ENCODE data around the gene SIAE. TPM values are rescaled to one million over a fixed set of nuclear protein-coding genes. Genes with fewer than 3 reads are reported as not detected.
A peak's percentile ranks its signal among the peaks of the same experiment; 100 is the strongest.

SIAE gene
- total RNA-seq, 1 donor from 2014 or later: 28.8 TPM

DNA sequence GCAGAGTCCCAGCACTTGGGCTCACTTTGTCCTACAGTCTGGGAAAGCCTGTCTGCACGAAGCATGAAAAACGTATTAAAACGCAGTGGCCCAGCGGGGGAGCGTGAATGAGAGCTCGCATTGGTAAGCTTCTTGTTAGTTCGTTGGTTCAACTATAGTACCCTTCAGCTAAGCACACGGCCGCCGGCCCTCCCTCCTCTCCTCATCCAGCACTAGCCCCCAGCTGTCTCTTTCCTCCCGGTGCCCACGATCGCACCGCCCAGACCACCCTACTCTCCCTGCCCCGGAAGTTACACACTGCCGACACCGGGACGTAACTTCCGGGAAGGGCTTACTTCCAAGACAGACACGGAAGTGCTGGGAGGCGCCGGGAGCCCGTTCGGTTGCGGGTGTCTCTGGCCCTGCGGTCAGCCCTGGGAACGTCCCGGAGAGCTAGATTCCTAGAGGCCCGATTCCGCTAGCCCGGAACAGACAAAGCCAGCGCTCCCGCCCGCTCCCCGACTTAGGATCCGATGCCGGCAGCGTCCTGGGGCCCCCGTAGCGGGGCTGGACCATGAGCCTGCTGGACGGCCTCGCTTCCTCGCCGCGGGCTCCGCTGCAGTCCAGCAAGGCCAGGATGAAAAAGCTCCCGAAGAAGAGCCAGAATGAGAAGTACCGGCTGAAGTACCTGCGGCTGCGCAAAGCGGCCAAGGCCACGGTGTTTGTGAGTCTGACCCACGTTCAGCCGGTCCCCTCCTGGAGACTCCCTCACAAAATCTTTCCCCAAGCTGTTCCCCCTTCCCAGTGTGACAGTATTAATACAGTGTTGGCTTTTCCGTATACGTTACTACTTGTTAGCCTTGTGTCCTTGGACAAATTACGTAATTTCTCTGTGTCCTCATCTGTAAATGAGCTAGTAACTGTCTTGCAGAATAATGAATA, 50.7 kb downstream of the SIAE start, which contains the start of gene TBRG1:
TSS of gene TBRG1 (plus strand) at position 334 of the 921 bp plus-strand sequence. CDS start at position 554, 220 bp downstream.
- DNase-seq (ENCODE audit: extremely low spot score, unreplicated experiment): peak; percentile 87
- Mint-ChIP-seq H3K27ac (peak within 1 kb of the TSS; percentile 97), H3K9me3 (no peaks in the 10 kb centered on the region), H3K4me1 (ENCODE audit: unreplicated experiment) (peaks cover 7% of the 10 kb centered on the region), H3K36me3 (peaks cover 12% of the 10 kb centered on the region), H3K27me3 (peaks cover 12% of the 10 kb centered on the region), H3K4me3 (peak within 1 kb of the TSS; percentile 97)
- TF ChIP-seq, protein P1, sequence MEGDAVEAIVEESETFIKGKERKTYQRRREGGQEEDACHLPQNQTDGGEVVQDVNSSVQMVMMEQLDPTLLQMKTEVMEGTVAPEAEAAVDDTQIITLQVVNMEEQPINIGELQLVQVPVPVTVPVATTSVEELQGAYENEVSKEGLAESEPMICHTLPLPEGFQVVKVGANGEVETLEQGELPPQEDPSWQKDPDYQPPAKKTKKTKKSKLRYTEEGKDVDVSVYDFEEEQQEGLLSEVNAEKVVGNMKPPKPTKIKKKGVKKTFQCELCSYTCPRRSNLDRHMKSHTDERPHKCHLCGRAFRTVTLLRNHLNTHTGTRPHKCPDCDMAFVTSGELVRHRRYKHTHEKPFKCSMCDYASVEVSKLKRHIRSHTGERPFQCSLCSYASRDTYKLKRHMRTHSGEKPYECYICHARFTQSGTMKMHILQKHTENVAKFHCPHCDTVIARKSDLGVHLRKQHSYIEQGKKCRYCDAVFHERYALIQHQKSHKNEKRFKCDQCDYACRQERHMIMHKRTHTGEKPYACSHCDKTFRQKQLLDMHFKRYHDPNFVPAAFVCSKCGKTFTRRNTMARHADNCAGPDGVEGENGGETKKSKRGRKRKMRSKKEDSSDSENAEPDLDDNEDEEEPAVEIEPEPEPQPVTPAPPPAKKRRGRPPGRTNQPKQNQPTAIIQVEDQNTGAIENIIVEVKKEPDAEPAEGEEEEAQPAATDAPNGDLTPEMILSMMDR (conservative IDR thresholded peaks at IDR 0.05): no peak

- Mint-ChIP-seq H3K4me3 (no peak overlapping the region), H3K27me3 (peaks cover 23% of the 10 kb centered on the region), H3K27ac (no peak overlapping the region), H3K9me3 (no peaks in the 10 kb centered on the region), H3K4me1 (ENCODE audit: unreplicated experiment) (peaks cover 3% of the 10 kb centered on the region), H3K36me3 (no peaks in the 10 kb centered on the region)
- DNase-seq (ENCODE audit: extremely low spot score, unreplicated experiment): no peak
- TF ChIP-seq, protein P1 (conservative IDR thresholded peaks at IDR 0.05): no peak
These were observed 54.7 kb downstream of the SIAE start for GRCh38 chr11:124618863-124619262.

DNA sequence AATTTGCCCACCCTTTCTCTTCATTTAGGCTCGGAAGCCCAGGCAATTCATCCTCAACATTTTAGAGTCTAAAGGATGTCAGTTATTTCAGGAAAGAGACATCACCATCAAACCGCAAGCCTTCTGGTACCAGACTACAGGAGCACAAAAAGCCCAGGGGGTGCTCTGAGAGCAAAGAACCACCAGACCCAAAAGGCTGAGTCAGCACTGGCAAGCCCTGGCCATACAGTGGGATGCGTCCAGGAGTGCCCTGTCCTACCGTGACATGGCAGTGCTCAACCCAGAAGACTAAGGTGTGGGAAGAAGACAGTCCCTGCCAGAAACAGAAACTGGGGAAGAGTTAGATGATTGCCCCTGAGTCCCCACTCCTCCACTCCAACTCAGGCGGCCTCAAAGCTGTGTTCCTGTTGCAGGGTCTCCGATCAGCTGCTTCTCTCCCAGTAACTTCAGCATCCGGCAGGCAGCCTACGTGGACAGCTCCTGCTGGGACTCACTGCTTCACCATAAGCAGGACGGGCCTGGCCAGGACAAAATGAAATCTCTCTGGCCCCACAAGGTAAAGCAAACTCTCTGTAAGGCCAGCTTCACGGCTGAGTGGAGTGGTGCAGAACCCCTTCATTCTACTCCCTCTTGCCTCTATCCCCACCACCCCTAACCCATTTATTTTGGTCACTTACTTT, 60.8 kb downstream of the SIAE start:
- Mint-ChIP-seq H3K27ac (no peak overlapping the region), H3K4me3 (no peak overlapping the region), H3K36me3 (no peaks in the 10 kb centered on the region), H3K9me3 (no peaks in the 10 kb centered on the region), H3K27me3 (peaks cover 17% of the 10 kb centered on the region), H3K4me1 (ENCODE audit: unreplicated experiment) (no peaks in the 10 kb centered on the region)
- TF ChIP-seq, protein P1 (conservative IDR thresholded peaks at IDR 0.05): no peak
- DNase-seq (ENCODE audit: extremely low spot score, unreplicated experiment): no peak

DNA sequence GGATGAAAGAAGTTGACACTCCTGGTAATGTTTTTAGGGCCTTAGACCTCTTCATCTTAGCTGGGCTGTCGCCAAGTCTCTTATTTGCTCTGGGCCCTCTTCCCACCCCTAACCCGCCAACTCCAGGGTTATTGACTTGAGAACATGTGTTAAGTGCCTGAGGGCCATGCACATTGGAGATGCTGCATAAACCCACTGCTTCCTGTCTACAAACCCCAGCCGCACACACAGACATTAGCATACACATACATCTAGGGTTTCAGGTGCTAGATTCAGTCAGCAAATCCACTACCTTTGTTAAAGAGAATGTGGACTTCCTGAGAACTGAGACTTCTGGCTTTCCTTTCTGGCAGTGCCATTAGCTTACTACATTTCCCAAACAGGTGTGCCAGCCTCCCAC, 61.5 kb downstream of the SIAE start:
- no peak overlapping the region for H3K27ac Mint-ChIP-seq

DNA sequence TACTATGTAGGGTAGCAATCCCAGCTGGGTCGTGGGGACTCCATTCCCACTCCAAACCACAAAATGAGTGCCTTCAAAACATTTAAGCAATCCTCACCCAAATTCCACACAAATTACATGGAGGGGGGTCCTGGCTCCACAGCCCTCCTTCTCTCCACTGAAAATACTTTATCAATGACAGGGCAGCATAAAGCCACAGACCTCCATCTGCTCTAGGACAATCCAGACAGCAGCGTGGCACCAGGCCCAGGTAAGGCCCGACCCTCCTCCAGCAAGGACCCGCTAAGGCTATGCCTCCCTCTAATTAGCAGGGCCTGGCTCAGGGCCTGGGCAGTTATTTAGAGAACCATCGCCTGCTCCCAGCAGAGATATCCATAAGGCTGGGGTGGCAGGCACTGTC, 62.5 kb downstream of the SIAE start, which contains the start of gene PANX3:
TSS of gene PANX3 (plus strand) at position 365 of the 400 bp plus-strand sequence. CDS start 129 bp downstream, outside the sequence.
- peaks cover 11% of the 10 kb centered on the region for H3K27me3 Mint-ChIP-seq
- H3K4me3 Mint-ChIP-seq: no peak within 1 kb of the TSS
- H3K27ac Mint-ChIP-seq: no peak within 1 kb of the TSS
- H3K4me1 Mint-ChIP-seq (ENCODE audit: unreplicated experiment): no peaks in the 10 kb centered on the region
- no peak for DNase-seq (ENCODE audit: extremely low spot score, unreplicated experiment)
- TF ChIP-seq, protein P1 (conservative IDR thresholded peaks at IDR 0.05): no peak
- H3K36me3 Mint-ChIP-seq: no peaks in the 10 kb centered on the region
- H3K9me3 Mint-ChIP-seq: no peaks in the 10 kb centered on the region

More for the DNA sequence above, 61.5 kb downstream of the SIAE start:
- Mint-ChIP-seq H3K36me3 (no peaks in the 10 kb centered on the region), H3K9me3 (no peaks in the 10 kb centered on the region), H3K4me1 (ENCODE audit: unreplicated experiment) (no peaks in the 10 kb centered on the region), H3K4me3 (no peak overlapping the region), H3K27me3 (peaks cover 11% of the 10 kb centered on the region)
- DNase-seq (ENCODE audit: extremely low spot score, unreplicated experiment): no peak
- TF ChIP-seq, protein P1 (conservative IDR thresholded peaks at IDR 0.05): no peak

Measured in type B pancreatic cell (in vitro differentiated cells).